ENCODE data around the gene IKBIP. TPM values are rescaled to one million over a fixed set of nuclear protein-coding genes. Genes with fewer than 3 reads are reported as not detected.

Gene IKBIP, protein sequence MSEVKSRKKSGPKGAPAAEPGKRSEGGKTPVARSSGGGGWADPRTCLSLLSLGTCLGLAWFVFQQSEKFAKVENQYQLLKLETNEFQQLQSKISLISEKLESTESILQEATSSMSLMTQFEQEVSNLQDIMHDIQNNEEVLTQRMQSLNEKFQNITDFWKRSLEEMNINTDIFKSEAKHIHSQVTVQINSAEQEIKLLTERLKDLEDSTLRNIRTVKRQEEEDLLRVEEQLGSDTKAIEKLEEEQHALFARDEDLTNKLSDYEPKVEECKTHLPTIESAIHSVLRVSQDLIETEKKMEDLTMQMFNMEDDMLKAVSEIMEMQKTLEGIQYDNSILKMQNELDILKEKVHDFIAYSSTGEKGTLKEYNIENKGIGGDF
- 86.0 and 103 TPM in 2 replicates for total RNA-seq (2014; rRNA removed; shearing (Covaris generic))

GRCh38 chr12:98644712-98645571, at the start of gene IKBIP, which contains the start of gene APAF1:
IKBIP (minus strand) TSS chr12:98644788; CDS start chr12:98644701, 87 bp downstream.
APAF1 (plus strand) TSS chr12:98645290; CDS start chr12:98648360, 3,070 bp downstream.
- Histone ChIP-seq H3K4me1 (replicated peaks) (peaks cover 6% of the 10 kb centered on the region), H3K27me3 (replicated peaks) (no peaks in the 10 kb centered on the region), H3K36me3 (peaks cover 42% of the 10 kb centered on the region), H3K4me3 (peak within 1 kb of the TSS; percentile 79), H3K27ac (peak within 1 kb of the TSS; percentile 89), H3K9me3 (replicated peaks) (no peaks in the 10 kb centered on the region)
- peak; percentile 96 to 98 for DNase-seq (ENCODE audit: low read depth in 1 of 2, low spot score in 2 of 2)

- peaks cover 38% of the 10 kb centered on the region for H3K36me3 ChIP-seq
- no peaks in the 10 kb centered on the region for H3K9me3 ChIP-seq (replicated peaks)
- H3K27ac ChIP-seq, result no peak overlapping the region
- H3K4me3 ChIP-seq, result no peak overlapping the region
- H3K27me3 ChIP-seq (replicated peaks), result no peaks in the 10 kb centered on the region
- DNase-seq (ENCODE audit: low read depth in 1 of 2, low spot score in 2 of 2), result no peak
- H3K4me1 ChIP-seq (replicated peaks), result no peaks in the 10 kb centered on the region
Measured at GRCh38 chr12:98691351-98691750, 46.8 kb upstream of the IKBIP start.

GRCh38 chr12:98686603-98687002, 42.0 kb upstream of the IKBIP start:
- Histone ChIP-seq H3K36me3 (peaks cover 49% of the 10 kb centered on the region), H3K27me3 (replicated peaks) (no peaks in the 10 kb centered on the region), H3K4me3 (no peak overlapping the region), H3K27ac (no peak overlapping the region), H3K9me3 (replicated peaks) (no peaks in the 10 kb centered on the region), H3K4me1 (replicated peaks) (no peaks in the 10 kb centered on the region)
- DNase-seq (ENCODE audit: low read depth in 1 of 2, low spot score in 2 of 2), result no peak

- Histone ChIP-seq H3K9me3 (replicated peaks) (no peaks in the 10 kb centered on the region), H3K36me3 (peaks cover 58% of the 10 kb centered on the region), H3K4me1 (replicated peaks) (no peaks in the 10 kb centered on the region), H3K27me3 (replicated peaks) (no peaks in the 10 kb centered on the region), H3K27ac (no peak overlapping the region), H3K4me3 (no peak overlapping the region)
- DNase-seq (ENCODE audit: low read depth in 1 of 2, low spot score in 2 of 2), result no peak
Measured at GRCh38 chr12:98684199-98684598, 39.6 kb upstream of the IKBIP start.

DNA sequence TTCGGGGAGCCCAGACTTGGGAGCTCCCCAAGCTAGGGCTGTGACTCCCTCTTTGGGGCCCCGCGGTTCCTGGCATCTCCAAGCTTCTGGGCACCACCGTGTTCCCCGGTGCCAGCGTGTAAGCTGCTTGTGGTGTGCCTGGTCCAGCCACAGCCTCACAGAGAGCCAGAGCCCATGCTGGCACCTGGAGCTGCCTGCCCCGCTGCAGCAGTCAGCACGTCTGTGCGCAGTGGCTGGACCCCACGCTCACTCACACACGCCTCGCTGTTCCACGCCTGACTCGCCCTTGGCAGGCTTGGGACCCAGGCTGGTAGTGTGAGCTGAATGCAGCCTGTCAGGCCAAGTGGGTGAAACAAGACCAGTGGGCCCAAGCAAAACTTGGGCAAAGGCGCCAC, 35.0 kb upstream of the IKBIP start:
- Histone ChIP-seq H3K4me3 (no peak overlapping the region), H3K27me3 (replicated peaks) (no peaks in the 10 kb centered on the region), H3K4me1 (replicated peaks) (no peaks in the 10 kb centered on the region), H3K9me3 (replicated peaks) (no peaks in the 10 kb centered on the region), H3K27ac (no peak overlapping the region), H3K36me3 (peaks cover 79% of the 10 kb centered on the region)
- DNase-seq (ENCODE audit: low read depth in 1 of 2, low spot score in 2 of 2), result no peak

- H3K4me3 ChIP-seq, result no peak overlapping the region
- H3K4me1 ChIP-seq (replicated peaks), result no peaks in the 10 kb centered on the region
- no peaks in the 10 kb centered on the region for H3K27me3 ChIP-seq (replicated peaks)
- H3K36me3 ChIP-seq, result peaks cover 84% of the 10 kb centered on the region
- H3K9me3 ChIP-seq (replicated peaks), result no peaks in the 10 kb centered on the region
- DNase-seq (ENCODE audit: low read depth in 1 of 2, low spot score in 2 of 2), result no peak
- no peak overlapping the region for H3K27ac ChIP-seq
Measured at GRCh38 chr12:98678946-98679610, 34.5 kb upstream of the IKBIP start.

DNA sequence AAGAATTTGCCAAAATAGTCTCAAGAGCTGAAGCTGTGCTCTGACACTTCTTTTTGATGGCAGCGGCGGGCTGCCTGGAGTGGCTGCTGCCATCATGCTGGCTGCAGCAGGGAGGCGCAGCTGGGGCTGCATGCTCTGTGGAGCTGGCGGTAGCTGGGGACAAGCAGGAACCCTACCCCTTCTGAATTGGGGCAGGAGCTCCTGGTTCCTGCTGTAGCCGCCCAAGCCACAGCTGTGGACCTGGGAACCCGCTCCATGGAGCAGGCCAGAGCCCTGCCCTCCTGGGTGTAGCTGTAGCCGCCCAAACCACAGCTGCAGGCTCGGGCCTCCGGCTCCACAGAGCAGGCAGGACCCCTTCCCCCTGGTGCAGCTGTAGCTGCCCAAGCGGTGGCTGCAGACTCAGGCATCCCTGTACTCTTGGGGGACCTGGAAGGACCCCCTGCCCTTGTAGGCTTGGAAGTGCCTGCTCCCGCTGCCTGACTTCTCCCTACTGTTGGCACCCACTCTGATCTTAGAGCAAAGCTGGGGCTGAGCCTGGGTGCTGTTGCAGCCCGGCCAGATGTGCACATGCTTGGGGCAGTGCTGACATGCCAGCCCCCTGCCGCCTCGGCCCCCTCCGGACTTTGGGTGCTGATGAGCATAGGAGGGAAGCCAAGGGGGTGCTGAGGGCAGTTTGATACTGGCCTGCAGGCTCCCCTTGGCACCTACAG, 33.8 kb upstream of the IKBIP start:
- DNase-seq (ENCODE audit: low read depth in 1 of 2, low spot score in 2 of 2), result no peak
- H3K36me3 ChIP-seq, result peaks cover 84% of the 10 kb centered on the region
- no peaks in the 10 kb centered on the region for H3K9me3 ChIP-seq (replicated peaks)
- H3K27me3 ChIP-seq (replicated peaks), result no peaks in the 10 kb centered on the region
- no peaks in the 10 kb centered on the region for H3K4me1 ChIP-seq (replicated peaks)
- no peak overlapping the region for H3K4me3 ChIP-seq
- H3K27ac ChIP-seq, result no peak overlapping the region

DNA sequence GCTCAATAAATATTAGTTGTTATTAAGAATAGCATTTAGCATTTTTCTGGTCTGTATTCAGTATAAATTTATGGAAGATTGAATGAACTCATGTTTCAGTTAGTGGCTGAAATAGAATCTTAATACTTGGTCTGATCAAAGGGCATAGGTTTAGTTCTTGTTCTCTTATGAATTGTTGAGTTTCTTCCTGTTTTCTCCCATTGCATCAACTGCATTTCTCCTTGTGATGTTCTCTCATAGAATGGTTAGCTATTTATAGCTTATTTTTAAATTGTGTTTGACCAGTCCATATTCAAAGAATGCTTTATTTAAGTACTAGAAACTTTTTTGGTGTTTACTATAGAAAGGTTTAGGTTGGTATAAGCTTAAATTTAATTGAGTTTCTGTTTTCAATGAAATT, 30.3 kb upstream of the IKBIP start:
- no peak for DNase-seq (ENCODE audit: low read depth in 1 of 2, low spot score in 2 of 2)
- Histone ChIP-seq H3K27me3 (replicated peaks) (no peaks in the 10 kb centered on the region), H3K4me1 (replicated peaks) (no peaks in the 10 kb centered on the region), H3K9me3 (replicated peaks) (no peaks in the 10 kb centered on the region), H3K36me3 (peaks cover 70% of the 10 kb centered on the region), H3K27ac (no peak overlapping the region), H3K4me3 (no peak overlapping the region)

DNA sequence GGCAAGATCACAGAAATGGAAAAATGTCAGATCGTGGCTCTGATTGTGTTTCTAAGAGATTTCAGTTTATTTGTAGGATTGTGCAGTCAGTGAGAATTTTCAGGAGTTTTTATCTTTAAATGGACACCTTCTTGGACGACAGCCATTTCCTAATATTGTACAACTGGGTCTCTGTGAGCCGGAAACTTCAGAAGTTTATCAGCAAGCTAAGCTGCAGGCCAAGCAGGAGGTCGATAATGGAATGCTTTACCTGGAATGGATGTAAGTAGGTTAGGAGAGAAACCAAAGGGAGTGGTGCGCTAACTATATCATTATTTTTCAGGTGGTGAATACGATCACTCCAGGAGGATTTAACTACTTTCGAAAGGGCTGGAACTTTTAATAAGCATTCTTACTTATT, 26.9 kb upstream of the IKBIP start:
- Histone ChIP-seq H3K9me3 (replicated peaks) (no peaks in the 10 kb centered on the region), H3K27me3 (replicated peaks) (no peaks in the 10 kb centered on the region), H3K4me1 (replicated peaks) (no peaks in the 10 kb centered on the region), H3K27ac (no peak overlapping the region), H3K4me3 (no peak overlapping the region), H3K36me3 (peaks cover 58% of the 10 kb centered on the region)
- DNase-seq (ENCODE audit: low read depth in 1 of 2, low spot score in 2 of 2), result no peak

GRCh38 chr12:98669751-98670150, 25.2 kb upstream of the IKBIP start:
- Histone ChIP-seq H3K4me3 (no peak overlapping the region), H3K9me3 (replicated peaks) (no peaks in the 10 kb centered on the region), H3K36me3 (peaks cover 48% of the 10 kb centered on the region), H3K27ac (no peak overlapping the region), H3K27me3 (replicated peaks) (no peaks in the 10 kb centered on the region), H3K4me1 (replicated peaks) (no peaks in the 10 kb centered on the region)
- DNase-seq (ENCODE audit: low read depth in 1 of 2, low spot score in 2 of 2), result no peak

DNA sequence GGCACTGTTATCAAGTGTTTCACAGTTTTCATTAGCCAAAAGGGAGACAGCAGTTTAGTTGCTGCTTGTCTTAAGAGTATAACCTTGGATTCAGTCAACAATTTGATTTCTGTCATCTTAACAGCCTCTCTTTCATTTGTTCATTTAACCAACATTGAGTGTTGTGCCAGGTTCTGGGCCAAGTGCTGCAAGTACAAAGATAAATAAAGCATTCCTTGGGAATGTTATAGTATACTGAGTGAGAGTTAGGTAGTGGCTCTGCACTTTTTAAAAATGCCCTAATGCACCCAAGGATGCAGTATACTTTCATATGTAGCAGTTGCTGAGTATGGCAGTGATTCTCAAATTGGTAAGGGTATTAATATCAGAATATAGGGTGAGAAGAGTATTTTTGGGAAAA, 15.9 kb upstream of the IKBIP start:
- no peak for DNase-seq (ENCODE audit: low read depth in 1 of 2, low spot score in 2 of 2)
- H3K4me1 ChIP-seq (replicated peaks), result no peaks in the 10 kb centered on the region

GRCh38 chr12:98656289-98657101, 11.9 kb upstream of the IKBIP start:
- no peak overlapping the region for H3K27ac ChIP-seq
- peaks cover 47% of the 10 kb centered on the region for H3K36me3 ChIP-seq
- no peaks in the 10 kb centered on the region for H3K27me3 ChIP-seq (replicated peaks)
- DNase-seq (ENCODE audit: low read depth in 1 of 2, low spot score in 2 of 2), result no peak
- no peaks in the 10 kb centered on the region for H3K9me3 ChIP-seq (replicated peaks)
- H3K4me1 ChIP-seq (replicated peaks), result no peaks in the 10 kb centered on the region
- H3K4me3 ChIP-seq, result no peak overlapping the region

More for the DNA sequence above, 15.9 kb upstream of the IKBIP start:
- Histone ChIP-seq H3K36me3 (peaks cover 59% of the 10 kb centered on the region), H3K27me3 (replicated peaks) (no peaks in the 10 kb centered on the region), H3K27ac (no peak overlapping the region), H3K9me3 (replicated peaks) (no peaks in the 10 kb centered on the region), H3K4me3 (no peak overlapping the region)
